ENCODE measurements around the gene KRTAP6-3.

GRCh38 chr21:30605968-30606367 lies 13.7 kb downstream of the KRTAP6-3 start:
- TF ChIP-seq CTCF (IDR thresholded peaks at IDR 0.05) (no peak), POLR2A (IDR thresholded peaks at IDR 0.05) (no peak)
